ENCODE measurements around the gene GPR132.

GRCh38 chr14:105041841-105042765 lies 23.1 kb downstream of the GPR132 start:
- TF ChIP-seq MAX (IDR thresholded peaks at IDR 0.05) (no peak), CTCF (IDR thresholded peaks at IDR 0.05 in 2 of 3, conservative IDR thresholded peaks at IDR 0.05 in 1 of 3; ENCODE audit: borderline replicate concordance in 1 of 3, insufficient read depth in 1 of 3, low read depth in 2 of 3, low read length in 2 of 3) (no peak), CEBPB (IDR thresholded peaks at IDR 0.05; ENCODE audit: low read depth) (no peak), YY1 (IDR thresholded peaks at IDR 0.05; ENCODE audit: extremely low read depth, insufficient replicate concordance, low read depth, low read length) (no peak), SIN3A (IDR thresholded peaks at IDR 0.05; ENCODE audit: low read depth) (no peak), POLR2A (IDR thresholded peaks at IDR 0.05; ENCODE audit: borderline replicate concordance, extremely low read depth, insufficient read depth, insufficient read length) (no peak), EZH2 (IDR thresholded peaks at IDR 0.05) (no peak), ZNF274 (IDR thresholded peaks at IDR 0.05; ENCODE audit: low read depth, low read length) (no peak), RAD21 (IDR thresholded peaks at IDR 0.05; ENCODE audit: low read depth) (no peak), ZBTB33 (IDR thresholded peaks at IDR 0.05; ENCODE audit: extremely low read depth, insufficient replicate concordance, low read length) (no peak), POLR2AphosphoS5 (IDR thresholded peaks at IDR 0.05; ENCODE audit: low read depth, low read length) (no peak), JUND (IDR thresholded peaks at IDR 0.05) (no peak)
- TF ChIP-seq, protein P1, sequence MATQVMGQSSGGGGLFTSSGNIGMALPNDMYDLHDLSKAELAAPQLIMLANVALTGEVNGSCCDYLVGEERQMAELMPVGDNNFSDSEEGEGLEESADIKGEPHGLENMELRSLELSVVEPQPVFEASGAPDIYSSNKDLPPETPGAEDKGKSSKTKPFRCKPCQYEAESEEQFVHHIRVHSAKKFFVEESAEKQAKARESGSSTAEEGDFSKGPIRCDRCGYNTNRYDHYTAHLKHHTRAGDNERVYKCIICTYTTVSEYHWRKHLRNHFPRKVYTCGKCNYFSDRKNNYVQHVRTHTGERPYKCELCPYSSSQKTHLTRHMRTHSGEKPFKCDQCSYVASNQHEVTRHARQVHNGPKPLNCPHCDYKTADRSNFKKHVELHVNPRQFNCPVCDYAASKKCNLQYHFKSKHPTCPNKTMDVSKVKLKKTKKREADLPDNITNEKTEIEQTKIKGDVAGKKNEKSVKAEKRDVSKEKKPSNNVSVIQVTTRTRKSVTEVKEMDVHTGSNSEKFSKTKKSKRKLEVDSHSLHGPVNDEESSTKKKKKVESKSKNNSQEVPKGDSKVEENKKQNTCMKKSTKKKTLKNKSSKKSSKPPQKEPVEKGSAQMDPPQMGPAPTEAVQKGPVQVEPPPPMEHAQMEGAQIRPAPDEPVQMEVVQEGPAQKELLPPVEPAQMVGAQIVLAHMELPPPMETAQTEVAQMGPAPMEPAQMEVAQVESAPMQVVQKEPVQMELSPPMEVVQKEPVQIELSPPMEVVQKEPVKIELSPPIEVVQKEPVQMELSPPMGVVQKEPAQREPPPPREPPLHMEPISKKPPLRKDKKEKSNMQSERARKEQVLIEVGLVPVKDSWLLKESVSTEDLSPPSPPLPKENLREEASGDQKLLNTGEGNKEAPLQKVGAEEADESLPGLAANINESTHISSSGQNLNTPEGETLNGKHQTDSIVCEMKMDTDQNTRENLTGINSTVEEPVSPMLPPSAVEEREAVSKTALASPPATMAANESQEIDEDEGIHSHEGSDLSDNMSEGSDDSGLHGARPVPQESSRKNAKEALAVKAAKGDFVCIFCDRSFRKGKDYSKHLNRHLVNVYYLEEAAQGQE (IDR thresholded peaks at IDR 0.05; ENCODE audit: low read depth) = no peak
